Tibial nerve (tissue), 3 donors: ENCODE data around the gene CLDN16.

ENCODE experiments used
- CTCF ChIP-seq, 5 experiments: fragments of 200-600 bp in 3 of 5; fragments of 450-650 bp in 2 of 5; sonication (generic) in 3 of 5; IDR thresholded peaks; one replicate each; pipeline ENCODE4 v1.5.1; 2016 to 2019; ENCODE audit warnings: antibody characterized with exemption in 5 of 5, mild to moderate bottlenecking in 3 of 5, moderate library complexity in 2 of 5
- POLR2A ChIP-seq, 2 donors: fragments of 450-650 bp; IDR thresholded peaks; one replicate each; pipeline ENCODE4 v1.6.1; 2017; ENCODE audit warnings: antibody characterized with exemption in 2 of 2, mild to moderate bottlenecking in 2 of 2, moderate library complexity in 2 of 2

- TF ChIP-seq CTCF (IDR thresholded peaks at IDR 0.05) (no peak), POLR2A (IDR thresholded peaks at IDR 0.05) (no peak)
Observed at GRCh38 chr3:190388703-190389102, 740 bp downstream of the CLDN16 start.
